WTC11 (cell line): Measurements from ENCODE around the gene CAMK2A.

Experiments used
- ATF1 ChIP-seq: sonication (generic); formaldehyde crosslinking; IDR thresholded peaks from 2 replicates; pipeline ENCODE4 v1.8.1; 2023; ENCODE audit warnings: mild to moderate bottlenecking, moderate library complexity, missing genetic modification reagents
- RELA ChIP-seq: sonication (generic); formaldehyde crosslinking; IDR thresholded peaks from 2 replicates; pipeline ENCODE4 v1.8.1; 2022; ENCODE audit warnings: missing genetic modification reagents, mild to moderate bottlenecking, borderline replicate concordance
- SMAD4 ChIP-seq: sonication (generic); formaldehyde crosslinking; IDR thresholded peaks from 2 replicates; pipeline ENCODE4 v1.8.0; 2022; ENCODE audit warnings: mild to moderate bottlenecking, missing genetic modification reagents
- TEAD4 ChIP-seq: sonication (generic); formaldehyde crosslinking; IDR thresholded peaks from 2 replicates; pipeline ENCODE4 v1.8.0; 2022; ENCODE audit warnings: mild to moderate bottlenecking, missing genetic modification reagents
- ZNF138 ChIP-seq: sonication (generic); formaldehyde crosslinking; conservative IDR thresholded peaks from 2 replicates; pipeline ENCODE4 v1.8.1; 2022; ENCODE audit warnings: mild to moderate bottlenecking, moderate library complexity, missing genetic modification reagents
- TF ChIP-seq, protein P1 (sequence below): sonication (generic); formaldehyde crosslinking; IDR thresholded peaks from 2 replicates; pipeline ENCODE4 v1.8.0; 2022; ENCODE audit warnings: mild to moderate bottlenecking, missing genetic modification reagents
- TF ChIP-seq, protein P2 (sequence below): sonication (generic); formaldehyde crosslinking; IDR thresholded peaks from 2 replicates; pipeline ENCODE4 v1.8.0; 2023; ENCODE audit warnings: missing genetic modification reagents, mild to moderate bottlenecking, borderline replicate concordance
- TF ChIP-seq, protein P3 (sequence below): fragments of 200-600 bp; IDR thresholded peaks from 2 replicates; pipeline ENCODE4 v1.8.0; 2022; ENCODE audit warnings: antibody characterized with exemption

DNA sequence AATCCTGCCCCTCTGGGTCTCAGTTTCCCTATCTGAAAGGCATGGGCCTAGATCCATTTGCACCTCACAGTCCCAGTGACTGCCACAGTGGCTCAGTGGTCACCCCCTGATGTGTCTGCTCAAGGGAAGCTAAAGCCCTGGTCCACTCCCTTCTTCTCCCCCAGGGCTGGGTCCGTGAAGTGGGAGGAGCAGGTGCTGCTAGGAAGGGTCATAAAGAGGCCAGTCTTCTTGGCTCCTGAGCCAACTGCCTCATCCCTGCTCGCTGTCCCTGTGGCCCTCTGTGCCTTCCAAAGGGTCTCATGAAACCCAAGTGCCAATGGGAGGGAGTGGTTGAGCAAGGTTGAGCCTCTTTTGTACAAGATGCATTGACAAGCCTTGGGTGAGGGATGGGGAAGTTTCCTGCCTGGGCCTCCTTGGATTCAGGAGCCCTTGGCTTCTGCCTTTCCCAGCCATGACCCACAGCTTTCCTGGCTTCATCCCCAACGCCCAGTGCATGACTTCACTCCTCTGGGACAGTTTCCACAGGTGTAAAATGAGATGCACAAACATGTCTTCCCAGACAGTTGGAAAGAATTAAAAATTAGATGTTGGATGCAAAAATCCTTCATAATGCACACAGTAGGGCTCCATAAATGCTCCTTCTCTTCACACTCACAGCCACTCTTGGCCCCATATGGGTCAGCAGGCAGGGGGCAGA is 101.3 kb downstream of the CAMK2A start:
- TF ChIP-seq, protein P1, sequence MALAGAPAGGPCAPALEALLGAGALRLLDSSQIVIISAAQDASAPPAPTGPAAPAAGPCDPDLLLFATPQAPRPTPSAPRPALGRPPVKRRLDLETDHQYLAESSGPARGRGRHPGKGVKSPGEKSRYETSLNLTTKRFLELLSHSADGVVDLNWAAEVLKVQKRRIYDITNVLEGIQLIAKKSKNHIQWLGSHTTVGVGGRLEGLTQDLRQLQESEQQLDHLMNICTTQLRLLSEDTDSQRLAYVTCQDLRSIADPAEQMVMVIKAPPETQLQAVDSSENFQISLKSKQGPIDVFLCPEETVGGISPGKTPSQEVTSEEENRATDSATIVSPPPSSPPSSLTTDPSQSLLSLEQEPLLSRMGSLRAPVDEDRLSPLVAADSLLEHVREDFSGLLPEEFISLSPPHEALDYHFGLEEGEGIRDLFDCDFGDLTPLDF = no peak
- TF ChIP-seq RELA (CRISPR knock-in tag) = no peak
- TF ChIP-seq ZNF138 (CRISPR knock-in tag) = no peak
- TF ChIP-seq, protein P2, sequence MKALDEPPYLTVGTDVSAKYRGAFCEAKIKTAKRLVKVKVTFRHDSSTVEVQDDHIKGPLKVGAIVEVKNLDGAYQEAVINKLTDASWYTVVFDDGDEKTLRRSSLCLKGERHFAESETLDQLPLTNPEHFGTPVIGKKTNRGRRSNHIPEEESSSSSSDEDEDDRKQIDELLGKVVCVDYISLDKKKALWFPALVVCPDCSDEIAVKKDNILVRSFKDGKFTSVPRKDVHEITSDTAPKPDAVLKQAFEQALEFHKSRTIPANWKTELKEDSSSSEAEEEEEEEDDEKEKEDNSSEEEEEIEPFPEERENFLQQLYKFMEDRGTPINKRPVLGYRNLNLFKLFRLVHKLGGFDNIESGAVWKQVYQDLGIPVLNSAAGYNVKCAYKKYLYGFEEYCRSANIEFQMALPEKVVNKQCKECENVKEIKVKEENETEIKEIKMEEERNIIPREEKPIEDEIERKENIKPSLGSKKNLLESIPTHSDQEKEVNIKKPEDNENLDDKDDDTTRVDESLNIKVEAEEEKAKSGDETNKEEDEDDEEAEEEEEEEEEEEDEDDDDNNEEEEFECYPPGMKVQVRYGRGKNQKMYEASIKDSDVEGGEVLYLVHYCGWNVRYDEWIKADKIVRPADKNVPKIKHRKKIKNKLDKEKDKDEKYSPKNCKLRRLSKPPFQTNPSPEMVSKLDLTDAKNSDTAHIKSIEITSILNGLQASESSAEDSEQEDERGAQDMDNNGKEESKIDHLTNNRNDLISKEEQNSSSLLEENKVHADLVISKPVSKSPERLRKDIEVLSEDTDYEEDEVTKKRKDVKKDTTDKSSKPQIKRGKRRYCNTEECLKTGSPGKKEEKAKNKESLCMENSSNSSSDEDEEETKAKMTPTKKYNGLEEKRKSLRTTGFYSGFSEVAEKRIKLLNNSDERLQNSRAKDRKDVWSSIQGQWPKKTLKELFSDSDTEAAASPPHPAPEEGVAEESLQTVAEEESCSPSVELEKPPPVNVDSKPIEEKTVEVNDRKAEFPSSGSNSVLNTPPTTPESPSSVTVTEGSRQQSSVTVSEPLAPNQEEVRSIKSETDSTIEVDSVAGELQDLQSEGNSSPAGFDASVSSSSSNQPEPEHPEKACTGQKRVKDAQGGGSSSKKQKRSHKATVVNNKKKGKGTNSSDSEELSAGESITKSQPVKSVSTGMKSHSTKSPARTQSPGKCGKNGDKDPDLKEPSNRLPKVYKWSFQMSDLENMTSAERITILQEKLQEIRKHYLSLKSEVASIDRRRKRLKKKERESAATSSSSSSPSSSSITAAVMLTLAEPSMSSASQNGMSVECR (CRISPR knock-in tag) = no peak
- TF ChIP-seq, protein P3, sequence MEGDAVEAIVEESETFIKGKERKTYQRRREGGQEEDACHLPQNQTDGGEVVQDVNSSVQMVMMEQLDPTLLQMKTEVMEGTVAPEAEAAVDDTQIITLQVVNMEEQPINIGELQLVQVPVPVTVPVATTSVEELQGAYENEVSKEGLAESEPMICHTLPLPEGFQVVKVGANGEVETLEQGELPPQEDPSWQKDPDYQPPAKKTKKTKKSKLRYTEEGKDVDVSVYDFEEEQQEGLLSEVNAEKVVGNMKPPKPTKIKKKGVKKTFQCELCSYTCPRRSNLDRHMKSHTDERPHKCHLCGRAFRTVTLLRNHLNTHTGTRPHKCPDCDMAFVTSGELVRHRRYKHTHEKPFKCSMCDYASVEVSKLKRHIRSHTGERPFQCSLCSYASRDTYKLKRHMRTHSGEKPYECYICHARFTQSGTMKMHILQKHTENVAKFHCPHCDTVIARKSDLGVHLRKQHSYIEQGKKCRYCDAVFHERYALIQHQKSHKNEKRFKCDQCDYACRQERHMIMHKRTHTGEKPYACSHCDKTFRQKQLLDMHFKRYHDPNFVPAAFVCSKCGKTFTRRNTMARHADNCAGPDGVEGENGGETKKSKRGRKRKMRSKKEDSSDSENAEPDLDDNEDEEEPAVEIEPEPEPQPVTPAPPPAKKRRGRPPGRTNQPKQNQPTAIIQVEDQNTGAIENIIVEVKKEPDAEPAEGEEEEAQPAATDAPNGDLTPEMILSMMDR = no peak
- TF ChIP-seq SMAD4 (CRISPR knock-in tag) = no peak
- TF ChIP-seq TEAD4 (CRISPR knock-in tag) = no peak
- TF ChIP-seq ATF1 (CRISPR knock-in tag) = no peak
